Progenitor cell of endocrine pancreas (in vitro differentiated cells): ENCODE results near the gene CHMP1A. TPM values are rescaled to one million over a fixed set of nuclear protein-coding genes. Genes with fewer than 3 reads are reported as not detected.
A peak's percentile ranks its signal among the peaks of the same experiment; 100 is the strongest.

Experiments
- DNase-seq: peaks from one replicate; pipeline ENCODE4 v3.0.0; 2021; ENCODE audit warnings: low spot score; ENCODE audit not compliant: unreplicated experiment
- H3K27ac Mint-ChIP-seq: 2 replicates; pipeline ENCODE4 v1.8.0; 2021; ENCODE audit warnings: mild to moderate bottlenecking, moderate library complexity, mixed read lengths
- H3K27me3 Mint-ChIP-seq: 2 replicates; pipeline ENCODE4 v1.8.0; 2021; ENCODE audit warnings: mixed read lengths
- H3K36me3 Mint-ChIP-seq: 2 replicates; pipeline ENCODE4 v1.8.0; 2022; ENCODE audit warnings: mixed read lengths; ENCODE audit not compliant: insufficient read depth
- H3K4me1 Mint-ChIP-seq: 2 replicates; pipeline ENCODE4 v1.8.0; 2021; ENCODE audit warnings: low read depth, mixed read lengths
- H3K4me3 Mint-ChIP-seq: 2 replicates; pipeline ENCODE4 v1.8.0; 2021; ENCODE audit warnings: low read depth, mild to moderate bottlenecking, moderate library complexity, mixed read lengths
- H3K9me3 Mint-ChIP-seq: 2 replicates; pipeline ENCODE4 v1.8.0; 2021; ENCODE audit warnings: low read depth, mixed read lengths
- CTCF ChIP-seq: fragments of 200-600 bp; sonication (generic); IDR thresholded peaks from one replicate; pipeline ENCODE4 v1.5.0; 2021; ENCODE audit warnings: antibody characterized with exemption, mild to moderate bottlenecking; ENCODE audit not compliant: unreplicated experiment
- total RNA-seq: library from RNA; stranded (reverse); gene quantifications from 2 replicates; pipeline ENCODE4 v1.2.1, GENCODE V29; 2021

The CHMP1A gene
- total RNA-seq, 1 donor from 2014 or later, result 105 TPM

- H3K4me3 Mint-ChIP-seq, result no peak overlapping the region
- H3K36me3 Mint-ChIP-seq, result peaks cover 24% of the 10 kb centered on the region
- no peak for DNase-seq
- H3K27ac Mint-ChIP-seq, result no peak overlapping the region
- peaks cover 11% of the 10 kb centered on the region for H3K4me1 Mint-ChIP-seq
- TF ChIP-seq CTCF, result no peak
- H3K27me3 Mint-ChIP-seq, result no peaks in the 10 kb centered on the region
- peaks cover 9% of the 10 kb centered on the region for H3K9me3 Mint-ChIP-seq
Observed at GRCh38 chr16:89689142-89689541, 31.6 kb upstream of the CHMP1A start.

GRCh38 chr16:89688395-89688794 is 30.9 kb upstream of the CHMP1A start:
- Mint-ChIP-seq H3K36me3 (peaks cover 31% of the 10 kb centered on the region), H3K27me3 (no peaks in the 10 kb centered on the region), H3K4me1 (peaks cover 11% of the 10 kb centered on the region), H3K27ac (peak overlapping the region; percentile 69), H3K4me3 (peak overlapping the region; percentile 88), H3K9me3 (peaks cover 9% of the 10 kb centered on the region)
- TF ChIP-seq CTCF, result no peak
- DNase-seq, result no peak

GRCh38 chr16:89687092-89687940 is 29.8 kb upstream of the CHMP1A start:
- H3K36me3 Mint-ChIP-seq, result peaks cover 40% of the 10 kb centered on the region
- peaks cover 11% of the 10 kb centered on the region for H3K4me1 Mint-ChIP-seq
- H3K9me3 Mint-ChIP-seq, result peaks cover 9% of the 10 kb centered on the region
- H3K27me3 Mint-ChIP-seq, result no peaks in the 10 kb centered on the region
- DNase-seq, result peak; percentile 42
- TF ChIP-seq CTCF, result peak; percentile 6
- H3K27ac Mint-ChIP-seq, result peak overlapping the region; percentile 98
- peak overlapping the region; percentile 88 for H3K4me3 Mint-ChIP-seq

- DNase-seq, result peak; percentile 91
- peaks cover 11% of the 10 kb centered on the region for H3K4me1 Mint-ChIP-seq
- peak within 1 kb of the TSS; percentile 88 for H3K4me3 Mint-ChIP-seq
- H3K9me3 Mint-ChIP-seq, result peaks cover 15% of the 10 kb centered on the region
- H3K27me3 Mint-ChIP-seq, result no peaks in the 10 kb centered on the region
- peaks cover 46% of the 10 kb centered on the region for H3K36me3 Mint-ChIP-seq
- peak within 1 kb of the TSS; percentile 98 for H3K27ac Mint-ChIP-seq
- no peak for TF ChIP-seq CTCF
Observed at GRCh38 chr16:89686520-89687091, 29.1 kb upstream of the CHMP1A start, which contains the start of gene CDK10. Gene CDK10 (plus strand): TSS chr16:89686689. CDS start chr16:89686711, 22 bp downstream.

- Mint-ChIP-seq H3K27me3 (no peaks in the 10 kb centered on the region), H3K9me3 (peaks cover 15% of the 10 kb centered on the region), H3K4me1 (peaks cover 11% of the 10 kb centered on the region), H3K27ac (peak overlapping the region; percentile 74), H3K4me3 (peak overlapping the region; percentile 18), H3K36me3 (peaks cover 52% of the 10 kb centered on the region)
- no peak for DNase-seq
- TF ChIP-seq CTCF, result no peak
Observed at GRCh38 chr16:89685916-89686315, 28.4 kb upstream of the CHMP1A start.
